Fibroblast of lung (primary cell): ENCODE measurements around the gene MRPS27. TPM values are rescaled to one million over a fixed set of nuclear protein-coding genes. Genes with fewer than 3 reads are reported as not detected.

Experiments used
- DNase-seq, 2 donors: peaks; one replicate each; pipeline versions ENCODE4 v3.0.0 to v3.0.0-alpha.2; 2010; ENCODE audit warnings: low read depth in 2 of 2
- H2AFZ ChIP-seq: 2 replicates; pipeline ENCODE4 v1.5.1; 2012; ENCODE audit warnings: low read length, control low read depth, inconsistent platforms
- H3K27ac ChIP-seq: 2 replicates; pipeline ENCODE4 v1.5.1; 2011; ENCODE audit warnings: low read length, control low read depth; ENCODE audit not compliant: insufficient read depth
- H3K27me3 ChIP-seq: 2 replicates; pipeline ENCODE4 v1.5.1; 2011; ENCODE audit warnings: mild to moderate bottlenecking, low read length; ENCODE audit not compliant: control insufficient read depth, insufficient read depth
- H3K36me3 ChIP-seq: 2 replicates; pipeline ENCODE4 v1.5.1; 2011; ENCODE audit warnings: low read length; ENCODE audit not compliant: control insufficient read depth, insufficient read depth
- H3K4me1 ChIP-seq: 2 replicates; pipeline ENCODE4 v1.5.1; 2011; ENCODE audit warnings: low read length; ENCODE audit not compliant: control insufficient read depth, insufficient read depth; ENCODE audit errors: extremely low read depth
- H3K4me2 ChIP-seq: 2 replicates; pipeline ENCODE4 v1.5.1; 2011; ENCODE audit warnings: low read length, control low read depth; ENCODE audit not compliant: insufficient read depth; ENCODE audit errors: extremely low read depth
- H3K4me3 ChIP-seq, 4 experiments: fragments of 200-600 bp in 1 of 4; sonication (generic) in 1 of 4; replicated peaks in 1 of 4; 2 replicates each; pipeline ENCODE4 v1.5.1; 2011 to 2016; ENCODE audit warnings: low read length in 4 of 4, low read depth in 3 of 4, mild to moderate bottlenecking in 3 of 4, control low read depth in 2 of 4, inconsistent platforms in 1 of 4, mixed read lengths in 1 of 4; ENCODE audit not compliant: insufficient read depth in 1 of 4; ENCODE audit errors: control extremely low read depth in 1 of 4
- H3K79me2 ChIP-seq: 2 replicates; pipeline ENCODE4 v1.5.1; 2012; ENCODE audit warnings: mild to moderate bottlenecking, low read length, inconsistent platforms; ENCODE audit not compliant: control insufficient read depth, insufficient read depth
- H3K9ac ChIP-seq: 2 replicates; pipeline ENCODE4 v1.5.1; 2011; ENCODE audit warnings: mild to moderate bottlenecking, low read length, control low read depth; ENCODE audit not compliant: insufficient read depth
- H3K9me3 ChIP-seq: 2 replicates; pipeline ENCODE4 v1.5.1; 2012; ENCODE audit warnings: low read depth, low read length; ENCODE audit not compliant: control insufficient read depth, insufficient read depth
- H4K20me1 ChIP-seq: 2 replicates; pipeline ENCODE4 v1.5.1; 2011; ENCODE audit warnings: low read length; ENCODE audit not compliant: control insufficient read depth, insufficient read depth; ENCODE audit errors: extremely low read depth
- EZH2 ChIP-seq: IDR thresholded peaks from 2 replicates; pipeline ENCODE4 v1.5.1; 2012; ENCODE audit warnings: low read length, control low read depth, mild to moderate bottlenecking; ENCODE audit errors: missing control alignments
- polyA minus RNA-seq: library from RNA; depleted of rRNA, polyadenylated mRNA; stranded (reverse); fragments of >200 nt; gene quantifications from 2 replicates; pipeline ENCODE4 v1.2.3, GENCODE V29; 2011; ENCODE audit warnings: low replicate concordance
- polyA plus RNA-seq, 2 donors: library from polyadenylated mRNA; depleted of rRNA in 1 of 2; stranded (reverse) in 1 of 2; unstranded in 1 of 2; fragments of >200 nt; gene quantifications; 2 replicates each; pipeline ENCODE4 v1.2.1, GENCODE V29; 2011 to 2012; ENCODE audit warnings: missing spikeins in 1 of 2
- total RNA-seq: library from RNA; depleted of rRNA; stranded (reverse); fragments of >200 nt; gene quantifications from 2 replicates; pipeline ENCODE4 v1.2.1, GENCODE V29; 2014
- TF ChIP-seq, protein P1 (sequence below), 2 donors: IDR thresholded peaks in 1 of 2; conservative IDR thresholded peaks in 1 of 2; 1 replicate in 1 of 2; 2 replicates in 1 of 2; pipeline ENCODE4 v1.5.1; 2011 to 2012; ENCODE audit warnings: low read length in 2 of 2, control low read depth in 1 of 2, inconsistent platforms in 1 of 2, low read depth in 1 of 2, mild to moderate bottlenecking in 1 of 2

MRPS27 gene
- total RNA-seq (72.7 and 86.5 TPM in 2 replicates), polyA plus RNA-seq (67.2 and 75.9 TPM in 2 replicates), polyA minus RNA-seq (88.9 and 143 TPM in 2 replicates)
- polyA plus RNA-seq (2012): 41.4 and 44.1 TPM in 2 replicates

GRCh38 chr5:72319976-72320752, at the start of gene MRPS27, which contains the start of gene PTCD2:
TSS of gene MRPS27 (minus strand) at chr5:72320240. CDS start at chr5:72320221, 19 bp downstream.
TSS of gene PTCD2 (plus strand) at chr5:72320373. CDS start at chr5:72320383, 10 bp downstream.
- H2AFZ ChIP-seq: peak within 1 kb of the TSS; percentile 96
- no peaks in the 10 kb centered on the region for H4K20me1 ChIP-seq
- H3K4me2 ChIP-seq: peak within 1 kb of the TSS; percentile 93
- H3K4me1 ChIP-seq: no peaks in the 10 kb centered on the region
- H3K27ac ChIP-seq: peak within 1 kb of the TSS; percentile 78
- H3K9me3 ChIP-seq: no peaks in the 10 kb centered on the region
- no peaks in the 10 kb centered on the region for H3K27me3 ChIP-seq
- H3K9ac ChIP-seq: peak within 1 kb of the TSS; percentile 61
- peak within 1 kb of the TSS; percentile 55 to 93 (median 66) for H3K4me3 ChIP-seq
- peaks cover 29% of the 10 kb centered on the region for H3K79me2 ChIP-seq
- no peak for TF ChIP-seq EZH2
- TF ChIP-seq, protein P1, sequence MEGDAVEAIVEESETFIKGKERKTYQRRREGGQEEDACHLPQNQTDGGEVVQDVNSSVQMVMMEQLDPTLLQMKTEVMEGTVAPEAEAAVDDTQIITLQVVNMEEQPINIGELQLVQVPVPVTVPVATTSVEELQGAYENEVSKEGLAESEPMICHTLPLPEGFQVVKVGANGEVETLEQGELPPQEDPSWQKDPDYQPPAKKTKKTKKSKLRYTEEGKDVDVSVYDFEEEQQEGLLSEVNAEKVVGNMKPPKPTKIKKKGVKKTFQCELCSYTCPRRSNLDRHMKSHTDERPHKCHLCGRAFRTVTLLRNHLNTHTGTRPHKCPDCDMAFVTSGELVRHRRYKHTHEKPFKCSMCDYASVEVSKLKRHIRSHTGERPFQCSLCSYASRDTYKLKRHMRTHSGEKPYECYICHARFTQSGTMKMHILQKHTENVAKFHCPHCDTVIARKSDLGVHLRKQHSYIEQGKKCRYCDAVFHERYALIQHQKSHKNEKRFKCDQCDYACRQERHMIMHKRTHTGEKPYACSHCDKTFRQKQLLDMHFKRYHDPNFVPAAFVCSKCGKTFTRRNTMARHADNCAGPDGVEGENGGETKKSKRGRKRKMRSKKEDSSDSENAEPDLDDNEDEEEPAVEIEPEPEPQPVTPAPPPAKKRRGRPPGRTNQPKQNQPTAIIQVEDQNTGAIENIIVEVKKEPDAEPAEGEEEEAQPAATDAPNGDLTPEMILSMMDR (conservative IDR thresholded peaks at IDR 0.05 in 1 of 2, IDR thresholded peaks at IDR 0.05 in 1 of 2; ENCODE audit: low read depth in 1 of 2, low read length in 2 of 2): peak in 1 of 2 donors; percentile 37
- DNase-seq: peak; percentile 99 to 100
- no peaks in the 10 kb centered on the region for H3K36me3 ChIP-seq

- TF ChIP-seq, protein P1 (conservative IDR thresholded peaks at IDR 0.05 in 1 of 2, IDR thresholded peaks at IDR 0.05 in 1 of 2; ENCODE audit: low read depth in 1 of 2, low read length in 2 of 2): no peak
- TF ChIP-seq EZH2: no peak
- no peak overlapping the region for H3K9ac ChIP-seq
- H3K79me2 ChIP-seq: no peaks in the 10 kb centered on the region
- no peaks in the 10 kb centered on the region for H3K27me3 ChIP-seq
- H3K36me3 ChIP-seq: no peaks in the 10 kb centered on the region
- H3K4me1 ChIP-seq: peaks cover 2% of the 10 kb centered on the region
- H3K27ac ChIP-seq: no peak overlapping the region
- no peaks in the 10 kb centered on the region for H4K20me1 ChIP-seq
- H2AFZ ChIP-seq: no peak overlapping the region
- H3K4me3 ChIP-seq: no peak overlapping the region
- H3K9me3 ChIP-seq: no peaks in the 10 kb centered on the region
- no peak overlapping the region for H3K4me2 ChIP-seq
- no peak for DNase-seq
These were observed 49.7 kb upstream of the MRPS27 start for GRCh38 chr5:72369711-72370110.

DNA sequence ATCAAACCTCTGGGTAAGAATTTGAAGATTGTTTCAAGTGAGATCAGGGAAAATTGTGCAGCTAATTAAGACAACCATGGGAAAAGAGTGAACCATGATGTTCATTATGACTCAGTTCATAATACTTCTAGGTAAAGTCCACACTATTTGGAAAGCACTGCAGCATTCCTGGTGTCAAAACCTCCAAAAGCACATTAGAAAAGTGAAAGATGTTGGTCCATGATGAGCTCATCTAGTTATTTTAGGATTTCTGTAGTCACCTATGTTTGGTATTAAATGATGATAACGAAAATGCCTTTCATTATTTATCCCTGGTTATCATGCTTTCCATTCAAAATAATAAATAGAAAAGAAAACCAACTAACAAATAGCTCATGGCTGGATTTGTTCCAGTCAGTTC, 49.3 kb upstream of the MRPS27 start:
- peaks cover 2% of the 10 kb centered on the region for H3K4me1 ChIP-seq
- no peaks in the 10 kb centered on the region for H3K9me3 ChIP-seq
- DNase-seq: peak in 1 of 2 donors; percentile 89
- no peaks in the 10 kb centered on the region for H3K79me2 ChIP-seq
- H3K27ac ChIP-seq: no peak overlapping the region
- no peak for TF ChIP-seq EZH2
- TF ChIP-seq, protein P1 (conservative IDR thresholded peaks at IDR 0.05 in 1 of 2, IDR thresholded peaks at IDR 0.05 in 1 of 2; ENCODE audit: low read depth in 1 of 2, low read length in 2 of 2): no peak
- no peaks in the 10 kb centered on the region for H4K20me1 ChIP-seq
- no peak overlapping the region for H3K9ac ChIP-seq
- H3K4me3 ChIP-seq: no peak overlapping the region
- no peak overlapping the region for H2AFZ ChIP-seq
- H3K4me2 ChIP-seq: no peak overlapping the region
- no peaks in the 10 kb centered on the region for H3K36me3 ChIP-seq
- H3K27me3 ChIP-seq: no peaks in the 10 kb centered on the region
